HG02840 (cell line): ENCODE measurements around the gene CHRNA5.

ENCODE experiments used
- ATAC-seq: cut with Tn5 transposase; IDR thresholded peaks from one replicate; pipeline ENCODE4 v1.9.1; 2021; ENCODE audit warnings: mild to moderate bottlenecking, moderate library complexity, moderate number of reproducible peaks; ENCODE audit not compliant: unreplicated experiment, low FRiP score

Gene CHRNA5

GRCh38 chr15:78619022-78619950 is 54.0 kb downstream of the CHRNA5 start:
- ATAC-seq, result no peak

- ATAC-seq, result no peak
Observed at GRCh38 chr15:78620021-78620526, 54.8 kb downstream of the CHRNA5 start.

GRCh38 chr15:78620527-78621421 is 55.5 kb downstream of the CHRNA5 start, which contains the start of gene CHRNA3:
Gene CHRNA3, minus strand, starts transcription at chr15:78620996. Its CDS starts 202 bp downstream, at chr15:78620794.
- ATAC-seq, result no peak

GRCh38 chr15:78621810-78622402 is 56.6 kb downstream of the CHRNA5 start:
- no peak for ATAC-seq

- no peak for ATAC-seq
Observed at GRCh38 chr15:78623786-78624497, 58.6 kb downstream of the CHRNA5 start.

GRCh38 chr15:78624651-78625590 is 59.6 kb downstream of the CHRNA5 start:
- ATAC-seq, result no peak

- no peak for ATAC-seq
Observed at GRCh38 chr15:78625606-78626280, 60.4 kb downstream of the CHRNA5 start.

- ATAC-seq, result no peak
Observed at GRCh38 chr15:78626381-78626995, 61.2 kb downstream of the CHRNA5 start.

- no peak for ATAC-seq
Observed at GRCh38 chr15:78627348-78627747, 62.0 kb downstream of the CHRNA5 start.

GRCh38 chr15:78628227-78628626 is 62.9 kb downstream of the CHRNA5 start:
- no peak for ATAC-seq

GRCh38 chr15:78629031-78629715 is 63.9 kb downstream of the CHRNA5 start:
- ATAC-seq, result no peak

GRCh38 chr15:78629716-78630065 is 64.4 kb downstream of the CHRNA5 start:
- ATAC-seq, result no peak

- no peak for ATAC-seq
Observed at GRCh38 chr15:78630886-78631633, 65.7 kb downstream of the CHRNA5 start.

- no peak for ATAC-seq
Observed at GRCh38 chr15:78633348-78633747, 68.0 kb downstream of the CHRNA5 start.

- ATAC-seq, result no peak
Observed at GRCh38 chr15:78634210-78635145, 69.2 kb downstream of the CHRNA5 start.

GRCh38 chr15:78635346-78635745 is 70.0 kb downstream of the CHRNA5 start:
- ATAC-seq, result no peak
